WERI-Rb-1 (cell line): Measurements from ENCODE around the gene PCDH9.

Experiments used
- DNase-seq: peaks from one replicate; pipeline ENCODE4 v3.0.0-alpha.2; 2020
- H3K27ac ChIP-seq: fragments of 250-450 bp; sonication (Bioruptor Pico); 2 replicates; pipeline ENCODE4 v1.5.1; 2020; ENCODE audit warnings: mild to moderate bottlenecking, moderate library complexity
- H3K27me3 ChIP-seq: fragments of 250-450 bp; sonication (Bioruptor Pico); 2 replicates; pipeline ENCODE4 v1.5.1; 2021; ENCODE audit warnings: mild to moderate bottlenecking, low read depth, moderate library complexity; ENCODE audit not compliant: insufficient read depth, severe bottlenecking
- H3K36me3 ChIP-seq: fragments of 250-450 bp; sonication (Bioruptor Pico); 2 replicates; pipeline ENCODE4 v1.5.1; 2020; ENCODE audit warnings: mild to moderate bottlenecking, moderate library complexity
- H3K4me3 ChIP-seq: 2 replicates; pipeline ENCODE4 v1.5.1; 2011; ENCODE audit warnings: low read depth, mild to moderate bottlenecking, control low read depth, low read length
- H3K9me3 ChIP-seq: fragments of 250-450 bp; sonication (Bioruptor Pico); 2 replicates; pipeline ENCODE4 v1.5.1; 2021; ENCODE audit warnings: mild to moderate bottlenecking, moderate library complexity; ENCODE audit not compliant: severe bottlenecking
- TF ChIP-seq, protein P1 (sequence below): IDR thresholded peaks from 2 replicates; pipeline ENCODE4 v1.5.1; 2011; ENCODE audit warnings: low read depth, mild to moderate bottlenecking, control low read depth, inconsistent platforms, low read length

The PCDH9 gene

DNA sequence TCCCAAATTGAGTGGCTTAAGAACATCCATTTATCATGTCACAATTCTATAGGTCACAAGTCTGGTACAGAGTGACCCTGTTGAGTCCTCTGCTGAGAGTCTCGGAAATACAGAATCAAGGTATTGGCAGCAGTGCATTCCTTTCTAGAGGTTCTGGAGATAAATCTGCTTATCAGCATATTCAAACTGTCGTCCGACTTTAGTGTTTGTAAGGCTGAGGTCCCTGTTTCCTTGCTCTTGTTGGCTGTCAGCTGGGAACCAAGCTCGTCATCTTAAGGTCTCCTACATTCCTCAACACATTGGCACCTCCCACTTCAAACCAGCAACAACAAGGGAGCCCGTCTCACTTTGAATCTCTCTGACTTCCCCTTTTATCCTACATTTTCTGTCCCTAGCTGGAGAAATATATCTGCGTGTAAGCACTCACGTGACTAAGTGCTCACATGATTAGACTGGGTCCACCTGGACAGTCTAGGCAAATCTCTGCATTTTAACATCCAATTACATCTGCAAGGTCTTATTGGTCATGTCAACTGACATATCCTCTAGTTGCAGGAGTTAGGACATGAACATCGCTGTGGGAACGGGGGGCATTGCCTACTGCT lies 886.8 kb downstream of the PCDH9 start:
- Histone ChIP-seq H3K27me3 (no peaks in the 10 kb centered on the region), H3K9me3 (no peaks in the 10 kb centered on the region), H3K36me3 (no peaks in the 10 kb centered on the region), H3K4me3 (no peak overlapping the region), H3K27ac (no peak overlapping the region)
- no peak for DNase-seq
- TF ChIP-seq, protein P1, sequence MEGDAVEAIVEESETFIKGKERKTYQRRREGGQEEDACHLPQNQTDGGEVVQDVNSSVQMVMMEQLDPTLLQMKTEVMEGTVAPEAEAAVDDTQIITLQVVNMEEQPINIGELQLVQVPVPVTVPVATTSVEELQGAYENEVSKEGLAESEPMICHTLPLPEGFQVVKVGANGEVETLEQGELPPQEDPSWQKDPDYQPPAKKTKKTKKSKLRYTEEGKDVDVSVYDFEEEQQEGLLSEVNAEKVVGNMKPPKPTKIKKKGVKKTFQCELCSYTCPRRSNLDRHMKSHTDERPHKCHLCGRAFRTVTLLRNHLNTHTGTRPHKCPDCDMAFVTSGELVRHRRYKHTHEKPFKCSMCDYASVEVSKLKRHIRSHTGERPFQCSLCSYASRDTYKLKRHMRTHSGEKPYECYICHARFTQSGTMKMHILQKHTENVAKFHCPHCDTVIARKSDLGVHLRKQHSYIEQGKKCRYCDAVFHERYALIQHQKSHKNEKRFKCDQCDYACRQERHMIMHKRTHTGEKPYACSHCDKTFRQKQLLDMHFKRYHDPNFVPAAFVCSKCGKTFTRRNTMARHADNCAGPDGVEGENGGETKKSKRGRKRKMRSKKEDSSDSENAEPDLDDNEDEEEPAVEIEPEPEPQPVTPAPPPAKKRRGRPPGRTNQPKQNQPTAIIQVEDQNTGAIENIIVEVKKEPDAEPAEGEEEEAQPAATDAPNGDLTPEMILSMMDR = no peak

DNA sequence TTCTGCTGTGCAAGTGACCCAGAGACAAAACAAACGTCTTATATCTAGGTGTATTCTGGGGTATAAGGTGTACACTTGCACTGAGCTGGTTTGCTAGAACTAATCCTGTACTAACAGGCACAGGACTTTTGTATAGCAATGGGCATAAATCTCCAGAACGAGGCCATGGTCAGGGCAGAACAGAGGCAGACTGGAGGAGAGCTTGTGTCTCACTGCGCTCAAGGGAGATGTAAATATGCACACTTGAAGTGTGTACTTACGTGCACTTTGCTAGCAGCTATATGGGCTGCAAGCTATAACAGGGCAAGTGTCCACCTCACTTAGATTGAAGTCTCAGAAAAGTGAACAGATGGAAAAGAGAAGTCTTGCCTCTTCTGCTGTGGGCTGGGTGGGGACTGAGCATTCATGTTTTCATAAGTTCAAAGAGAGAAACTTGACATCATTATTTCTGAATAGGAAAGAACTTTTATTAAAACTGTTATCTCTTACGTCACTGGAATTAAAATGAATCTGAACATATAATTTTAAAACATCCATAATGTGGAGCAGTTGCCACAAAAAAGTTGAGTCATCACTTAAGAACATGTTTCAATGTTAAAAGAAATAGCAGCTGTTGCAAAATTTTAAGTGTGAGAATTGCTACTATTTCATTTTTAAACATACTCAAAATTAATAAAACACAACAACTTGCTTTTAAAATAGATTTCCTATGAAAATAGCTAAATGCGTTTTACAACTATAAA lies 888.3 kb downstream of the PCDH9 start:
- H3K27ac ChIP-seq = no peak overlapping the region
- no peak for DNase-seq
- H3K36me3 ChIP-seq = no peaks in the 10 kb centered on the region
- TF ChIP-seq, protein P1 = no peak
- no peak overlapping the region for H3K4me3 ChIP-seq
- no peaks in the 10 kb centered on the region for H3K9me3 ChIP-seq
- H3K27me3 ChIP-seq = no peaks in the 10 kb centered on the region

DNA sequence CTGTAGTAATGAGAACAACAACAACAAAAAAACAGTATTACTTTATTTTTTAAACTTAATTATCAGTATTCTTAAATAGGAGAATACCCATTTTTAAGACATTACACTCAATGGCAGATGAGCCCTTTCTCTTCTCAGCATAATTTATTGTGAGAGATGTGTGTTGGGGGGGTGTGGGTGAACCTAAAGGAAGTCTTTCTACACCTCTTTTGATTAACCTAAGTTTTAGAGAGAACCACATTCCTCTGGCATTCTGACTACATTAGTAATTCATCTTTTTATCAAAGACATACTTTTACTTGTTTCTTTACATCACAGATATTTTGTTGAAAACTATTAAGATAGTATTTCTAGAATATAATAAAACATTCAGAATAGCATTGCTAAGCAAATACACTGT lies 890.9 kb downstream of the PCDH9 start:
- TF ChIP-seq, protein P1 = no peak
- no peak for DNase-seq

DNA sequence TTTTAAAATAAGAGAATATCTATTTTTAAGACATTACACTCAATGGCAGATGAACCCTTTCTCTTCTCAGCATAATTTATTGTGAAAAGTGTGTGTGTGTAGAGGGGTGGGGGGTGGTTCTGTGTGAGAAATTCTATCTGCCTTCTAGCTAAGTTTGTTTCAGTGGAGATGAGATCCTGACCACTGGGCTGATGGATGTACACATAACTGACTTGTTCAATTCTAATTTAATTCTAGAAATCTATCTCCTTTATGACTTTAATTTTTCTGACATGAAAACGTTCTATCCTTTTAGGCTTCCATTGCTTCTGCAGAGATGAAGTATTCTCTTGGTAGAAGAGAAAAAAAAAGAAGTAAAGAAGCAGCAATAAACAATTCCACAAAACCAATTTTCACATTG lies 891.6 kb downstream of the PCDH9 start:
- Histone ChIP-seq H3K9me3 (no peaks in the 10 kb centered on the region), H3K27ac (no peak overlapping the region), H3K27me3 (no peaks in the 10 kb centered on the region), H3K36me3 (no peaks in the 10 kb centered on the region), H3K4me3 (no peak overlapping the region)
- TF ChIP-seq, protein P1 = no peak
- no peak for DNase-seq

More for the DNA sequence above, 890.9 kb downstream of the PCDH9 start:
- no peaks in the 10 kb centered on the region for H3K36me3 ChIP-seq
- H3K4me3 ChIP-seq = no peak overlapping the region
- H3K27ac ChIP-seq = no peak overlapping the region
- H3K27me3 ChIP-seq = no peaks in the 10 kb centered on the region
- H3K9me3 ChIP-seq = no peaks in the 10 kb centered on the region

DNA sequence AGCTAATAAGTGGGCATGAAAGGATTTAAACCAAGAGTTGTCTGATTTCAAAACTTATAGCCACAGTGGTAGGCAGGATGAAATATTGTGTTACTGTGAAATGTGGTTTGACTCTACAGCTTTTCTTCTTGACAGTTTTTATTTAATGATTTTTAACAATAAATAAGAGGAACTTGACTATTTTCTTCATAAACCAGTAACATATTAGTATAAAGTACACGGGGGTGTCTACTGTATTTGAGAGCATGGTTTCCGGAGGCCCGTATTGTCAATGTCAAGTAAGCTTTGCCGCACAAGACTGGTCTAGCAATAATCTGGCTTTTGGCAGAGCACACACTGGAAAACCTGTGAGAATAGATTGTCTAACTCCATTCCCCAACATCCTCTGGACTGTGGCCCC lies 894.5 kb downstream of the PCDH9 start:
- no peaks in the 10 kb centered on the region for H3K9me3 ChIP-seq
- no peak for DNase-seq
- no peaks in the 10 kb centered on the region for H3K27me3 ChIP-seq
- no peak overlapping the region for H3K4me3 ChIP-seq
- H3K27ac ChIP-seq = no peak overlapping the region
- no peaks in the 10 kb centered on the region for H3K36me3 ChIP-seq
- TF ChIP-seq, protein P1 = no peak

DNA sequence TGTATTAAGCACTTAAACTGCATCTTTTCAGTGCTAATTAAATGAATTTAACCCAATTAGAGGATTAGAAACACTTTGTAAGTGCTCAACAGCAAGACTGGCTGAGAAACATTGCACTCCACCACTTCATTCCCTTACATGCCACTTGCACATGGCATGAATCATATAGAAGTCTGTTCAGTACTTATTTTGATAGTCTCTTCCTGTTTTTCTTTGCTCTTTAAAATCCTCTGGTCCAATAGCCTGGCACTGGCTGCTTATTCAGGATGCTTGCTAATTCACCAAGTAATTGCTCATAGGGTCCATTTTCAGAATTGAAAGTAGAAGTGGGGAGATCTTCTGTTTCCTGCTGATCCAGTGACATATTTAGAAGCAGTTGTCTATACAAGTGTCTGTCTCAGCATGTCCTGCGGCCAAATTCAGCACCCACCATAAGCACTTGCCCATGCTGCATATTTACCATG lies 900.1 kb downstream of the PCDH9 start:
- Histone ChIP-seq H3K27ac (no peak overlapping the region), H3K4me3 (no peak overlapping the region), H3K27me3 (no peaks in the 10 kb centered on the region), H3K9me3 (no peaks in the 10 kb centered on the region), H3K36me3 (no peaks in the 10 kb centered on the region)
- DNase-seq = no peak
- TF ChIP-seq, protein P1 = no peak
